Endothelial cell of umbilical vein (primary cell): Measurements from ENCODE around the gene STMND1.

Experiments used
- EZH2 ChIP-seq: IDR thresholded peaks from 2 replicates; pipeline ENCODE4 v1.6.1; 2012; ENCODE audit warnings: borderline replicate concordance, low read depth, mild to moderate bottlenecking, moderate library complexity, low read length, inconsistent platforms; ENCODE audit not compliant: severe bottlenecking
- POLR2A ChIP-seq: IDR thresholded peaks from 2 replicates; pipeline ENCODE4 v1.6.1; 2012; ENCODE audit warnings: low read depth, mild to moderate bottlenecking, control low read depth, low read length
- TF ChIP-seq, protein P1 (sequence below), 2 donors: IDR thresholded peaks; 1 replicate in 1 of 2; 2 replicates in 1 of 2; pipeline ENCODE4 v1.5.1; 2011; ENCODE audit warnings: low read length in 2 of 2, mild to moderate bottlenecking in 2 of 2, moderate library complexity in 2 of 2, control low read depth in 1 of 2, inconsistent platforms in 1 of 2, low read depth in 1 of 2; ENCODE audit not compliant: insufficient read depth in 1 of 2; ENCODE audit errors: extremely low read depth in 1 of 2
- TF ChIP-seq, protein P2 (sequence below): IDR thresholded peaks from 2 replicates; pipeline ENCODE4 v1.6.1; 2011; ENCODE audit not compliant: insufficient read depth, insufficient read length

DNA sequence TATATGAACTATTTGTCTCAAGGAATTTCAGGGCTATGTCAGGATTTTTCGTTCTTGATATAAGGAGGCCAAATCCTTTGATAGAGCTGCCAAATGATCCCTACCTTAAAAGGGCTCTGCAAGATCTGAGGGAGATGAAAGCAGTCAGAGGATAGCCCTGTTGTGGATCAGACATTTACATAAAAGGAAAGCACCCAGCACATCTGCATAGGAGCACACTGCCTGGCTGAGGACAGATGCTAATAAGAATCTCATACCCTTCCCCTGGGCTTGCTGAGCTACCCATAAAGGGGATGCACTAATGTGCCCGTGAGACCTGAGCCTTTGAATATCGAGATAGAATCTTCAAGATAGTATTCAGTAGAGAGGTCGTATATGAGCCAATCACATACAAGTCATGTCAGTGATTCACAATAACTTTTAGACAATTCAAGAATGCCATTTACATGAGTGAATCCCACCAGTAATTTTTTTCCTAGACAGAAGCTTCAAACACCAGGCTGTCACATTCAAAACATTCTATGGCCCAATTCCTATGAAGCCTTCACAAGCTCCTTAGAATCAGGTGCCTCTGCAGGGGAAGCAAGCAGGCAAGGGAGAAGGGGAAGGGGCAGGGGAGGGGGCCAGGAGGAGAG lies 71.1 kb downstream of the STMND1 start:
- TF ChIP-seq, protein P1, sequence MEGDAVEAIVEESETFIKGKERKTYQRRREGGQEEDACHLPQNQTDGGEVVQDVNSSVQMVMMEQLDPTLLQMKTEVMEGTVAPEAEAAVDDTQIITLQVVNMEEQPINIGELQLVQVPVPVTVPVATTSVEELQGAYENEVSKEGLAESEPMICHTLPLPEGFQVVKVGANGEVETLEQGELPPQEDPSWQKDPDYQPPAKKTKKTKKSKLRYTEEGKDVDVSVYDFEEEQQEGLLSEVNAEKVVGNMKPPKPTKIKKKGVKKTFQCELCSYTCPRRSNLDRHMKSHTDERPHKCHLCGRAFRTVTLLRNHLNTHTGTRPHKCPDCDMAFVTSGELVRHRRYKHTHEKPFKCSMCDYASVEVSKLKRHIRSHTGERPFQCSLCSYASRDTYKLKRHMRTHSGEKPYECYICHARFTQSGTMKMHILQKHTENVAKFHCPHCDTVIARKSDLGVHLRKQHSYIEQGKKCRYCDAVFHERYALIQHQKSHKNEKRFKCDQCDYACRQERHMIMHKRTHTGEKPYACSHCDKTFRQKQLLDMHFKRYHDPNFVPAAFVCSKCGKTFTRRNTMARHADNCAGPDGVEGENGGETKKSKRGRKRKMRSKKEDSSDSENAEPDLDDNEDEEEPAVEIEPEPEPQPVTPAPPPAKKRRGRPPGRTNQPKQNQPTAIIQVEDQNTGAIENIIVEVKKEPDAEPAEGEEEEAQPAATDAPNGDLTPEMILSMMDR (IDR thresholded peaks at IDR 0.05; ENCODE audit: extremely low read depth in 1 of 2, insufficient read depth in 1 of 2, low read depth in 1 of 2, low read length in 2 of 2): no peak
- TF ChIP-seq, protein P2, sequence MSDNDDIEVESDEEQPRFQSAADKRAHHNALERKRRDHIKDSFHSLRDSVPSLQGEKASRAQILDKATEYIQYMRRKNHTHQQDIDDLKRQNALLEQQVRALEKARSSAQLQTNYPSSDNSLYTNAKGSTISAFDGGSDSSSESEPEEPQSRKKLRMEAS: no peak
- TF ChIP-seq POLR2A (no peak), EZH2 (no peak)
